Astrocyte of the spinal cord (primary cell): ENCODE data around the gene AFDN.

Source experiments
- DNase-seq: peaks from one replicate; pipeline ENCODE4 v3.0.0; 2011; ENCODE audit warnings: low read depth, low spot score
- H3K4me3 ChIP-seq: 2 replicates; pipeline ENCODE4 v1.5.1; 2011; ENCODE audit warnings: low read depth, mild to moderate bottlenecking, low read length, moderate library complexity
- CTCF ChIP-seq: IDR thresholded peaks from 2 replicates; pipeline ENCODE4 v1.5.1; 2012; ENCODE audit warnings: low read depth, mild to moderate bottlenecking, low read length, inconsistent platforms
- in situ Hi-C: cut with HindIII; loops from 2 replicates; pipeline ENCODE4 v1.10.0; 2017; ENCODE audit warnings: low sequenced_read_pairs

The AFDN gene

GRCh38 chr6:167791091-167791779, 35.5 kb upstream of the AFDN start:
- DNase-seq, result no peak
- in situ Hi-C loops, result no loop called here
- H3K4me3 ChIP-seq, result no peak overlapping the region
- no peak for TF ChIP-seq CTCF

GRCh38 chr6:167791780-167792478, 34.8 kb upstream of the AFDN start:
- in situ Hi-C loops, result no loop called here
- H3K4me3 ChIP-seq, result no peak overlapping the region
- TF ChIP-seq CTCF, result no peak
- no peak for DNase-seq

DNA sequence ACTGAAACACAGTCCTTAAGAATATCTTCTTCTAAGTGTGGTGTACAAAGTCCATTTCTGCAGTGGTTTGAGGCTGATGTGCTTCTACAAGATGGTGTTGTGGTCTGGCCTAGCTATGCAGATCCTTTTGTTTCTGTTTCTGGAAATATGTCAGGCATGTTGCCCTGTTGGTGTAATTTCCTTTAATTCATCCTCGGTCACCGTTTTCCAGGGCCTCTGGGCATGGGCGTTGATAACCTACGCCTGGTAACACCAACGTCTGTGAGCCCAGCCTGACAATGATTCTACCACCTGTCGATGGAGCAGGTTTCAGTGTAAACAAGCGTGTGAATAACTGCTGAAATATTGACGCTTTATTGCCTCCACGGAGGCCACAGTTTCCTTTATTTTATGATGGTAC, 33.3 kb upstream of the AFDN start:
- H3K4me3 ChIP-seq, result no peak overlapping the region
- DNase-seq, result peak; percentile 5
- no peak for TF ChIP-seq CTCF
- in situ Hi-C loops, result no loop called here

DNA sequence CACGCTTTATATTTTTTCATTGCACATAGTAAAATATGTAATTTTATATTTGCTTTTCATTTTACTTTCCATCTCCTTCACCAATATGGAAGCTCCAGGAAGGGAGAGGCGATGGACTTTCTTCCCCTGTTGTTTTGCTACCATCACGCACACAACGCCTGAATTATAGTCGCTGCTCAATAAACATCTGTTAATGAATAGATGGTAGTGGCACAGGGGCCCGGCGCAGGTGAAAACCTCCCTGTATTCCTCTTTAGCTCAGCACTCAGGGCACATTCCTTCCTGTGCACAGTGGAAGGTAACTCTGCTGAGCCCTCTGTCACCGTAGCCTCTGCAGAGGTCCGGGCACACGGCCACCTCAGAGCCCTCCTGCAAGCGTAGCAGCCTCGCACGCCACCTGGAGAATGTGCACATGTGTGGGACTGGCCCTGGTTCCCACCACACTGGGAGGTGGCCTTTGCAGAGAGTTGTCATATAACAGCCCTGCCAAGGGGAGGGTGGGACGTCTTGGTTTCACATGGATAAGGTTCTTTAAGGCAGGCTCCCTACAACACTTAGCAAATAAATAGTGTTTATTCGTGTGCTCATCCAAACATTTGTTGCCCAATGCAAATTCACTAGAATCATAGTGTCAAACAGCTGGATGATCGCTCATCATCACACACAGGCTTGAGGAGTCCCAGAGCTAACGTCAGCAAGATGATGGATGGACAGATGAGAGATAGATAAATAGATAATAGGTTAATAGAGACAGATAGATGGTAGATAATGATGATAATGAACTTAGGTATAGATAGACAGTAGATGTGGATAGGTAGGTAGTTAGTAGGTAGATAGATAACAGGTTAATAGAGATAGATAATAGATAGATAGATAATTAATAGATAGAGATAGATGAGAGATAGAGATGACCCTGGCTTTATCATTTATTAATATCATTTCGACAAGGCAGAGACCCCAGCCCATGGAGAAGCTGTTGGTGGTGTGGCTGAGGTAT, 32.3 kb upstream of the AFDN start:
- no peak for TF ChIP-seq CTCF
- DNase-seq, result no peak
- in situ Hi-C loops, result no loop called here

DNA sequence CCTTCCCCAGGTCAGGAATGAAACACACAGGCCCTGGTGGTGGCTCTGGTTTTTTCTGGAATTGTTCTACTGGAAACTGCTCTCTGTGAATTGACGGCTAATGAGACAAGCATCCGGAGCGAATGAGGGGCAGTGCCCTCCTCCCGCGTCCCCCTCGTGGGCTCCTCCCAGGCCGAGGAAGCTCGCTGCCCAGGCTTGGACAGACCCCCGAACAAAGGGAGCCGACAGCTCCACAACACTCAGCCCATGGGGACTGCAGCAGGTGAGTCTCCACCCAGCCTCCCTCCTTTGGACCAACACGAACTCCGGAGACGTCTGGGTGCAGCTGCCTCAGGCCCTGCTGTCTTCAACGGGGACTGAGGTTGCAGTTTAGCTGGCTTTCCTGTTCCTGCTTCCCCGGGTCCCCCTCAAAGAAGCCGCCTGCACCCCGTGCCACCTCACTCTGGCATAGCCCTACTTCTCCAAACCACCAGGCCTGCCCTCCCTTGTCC, 31.3 kb upstream of the AFDN start:
- H3K4me3 ChIP-seq, result no peak overlapping the region
- in situ Hi-C loops, result no loop called here
- no peak for DNase-seq
- TF ChIP-seq CTCF, result no peak

More for the DNA sequence above, 32.3 kb upstream of the AFDN start:
- H3K4me3 ChIP-seq, result no peak overlapping the region

DNA sequence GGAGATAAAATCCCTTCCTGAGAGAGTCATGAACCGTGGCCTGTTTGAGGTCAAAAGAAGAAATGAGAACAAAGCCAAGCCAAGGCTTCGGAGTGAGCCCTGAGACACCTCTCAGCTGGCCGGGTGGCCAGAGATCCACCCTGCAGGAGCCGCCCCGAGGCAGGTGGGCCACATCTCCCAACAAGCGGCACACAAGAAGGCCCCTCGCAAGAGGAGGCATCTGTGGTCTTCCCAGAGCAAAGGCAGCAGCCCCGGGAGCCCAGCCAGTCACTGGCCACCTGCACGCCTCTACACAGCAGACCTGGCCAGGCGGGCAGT, 30.9 kb upstream of the AFDN start:
- DNase-seq, result no peak
- no peak overlapping the region for H3K4me3 ChIP-seq
- no peak for TF ChIP-seq CTCF
- in situ Hi-C loops, result no loop called here
